ENCODE data around the gene GEN1. TPM values are rescaled to one million over a fixed set of nuclear protein-coding genes. Genes with fewer than 3 reads are reported as not detected.

GEN1 gene
- total RNA-seq, 2 experiments from 2014 or later, result 19.8 to 27.6 TPM

DNA sequence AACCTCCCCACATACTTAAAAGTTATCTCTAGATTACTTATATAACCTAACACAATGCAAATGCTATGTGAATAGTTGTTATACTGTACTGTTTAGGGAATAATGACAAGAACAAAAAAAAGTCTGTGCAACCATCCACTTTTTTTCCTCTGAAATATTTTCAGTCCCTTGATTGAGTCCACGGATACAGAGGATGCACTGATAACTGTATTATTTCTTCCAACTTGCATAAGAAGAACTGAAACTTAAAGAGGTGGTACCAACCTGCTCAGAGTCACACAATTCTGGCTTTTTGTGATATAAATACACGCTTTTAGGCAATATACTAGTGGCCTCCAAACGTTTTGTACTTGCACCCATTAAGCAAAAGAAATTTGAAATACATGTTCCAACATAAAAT lies 1.7 kb upstream of the GEN1 start:
- Mint-ChIP-seq H3K27ac (no peak overlapping the region), H3K4me3 (peak overlapping the region; percentile 97), H3K9me3 (no peaks in the 10 kb centered on the region), H3K27me3 (no peaks in the 10 kb centered on the region), H3K4me1 (ENCODE audit: low read depth) (peaks cover 32% of the 10 kb centered on the region), H3K36me3 (ENCODE audit: low read depth) (peaks cover 9% of the 10 kb centered on the region)
- TF ChIP-seq, protein P1, sequence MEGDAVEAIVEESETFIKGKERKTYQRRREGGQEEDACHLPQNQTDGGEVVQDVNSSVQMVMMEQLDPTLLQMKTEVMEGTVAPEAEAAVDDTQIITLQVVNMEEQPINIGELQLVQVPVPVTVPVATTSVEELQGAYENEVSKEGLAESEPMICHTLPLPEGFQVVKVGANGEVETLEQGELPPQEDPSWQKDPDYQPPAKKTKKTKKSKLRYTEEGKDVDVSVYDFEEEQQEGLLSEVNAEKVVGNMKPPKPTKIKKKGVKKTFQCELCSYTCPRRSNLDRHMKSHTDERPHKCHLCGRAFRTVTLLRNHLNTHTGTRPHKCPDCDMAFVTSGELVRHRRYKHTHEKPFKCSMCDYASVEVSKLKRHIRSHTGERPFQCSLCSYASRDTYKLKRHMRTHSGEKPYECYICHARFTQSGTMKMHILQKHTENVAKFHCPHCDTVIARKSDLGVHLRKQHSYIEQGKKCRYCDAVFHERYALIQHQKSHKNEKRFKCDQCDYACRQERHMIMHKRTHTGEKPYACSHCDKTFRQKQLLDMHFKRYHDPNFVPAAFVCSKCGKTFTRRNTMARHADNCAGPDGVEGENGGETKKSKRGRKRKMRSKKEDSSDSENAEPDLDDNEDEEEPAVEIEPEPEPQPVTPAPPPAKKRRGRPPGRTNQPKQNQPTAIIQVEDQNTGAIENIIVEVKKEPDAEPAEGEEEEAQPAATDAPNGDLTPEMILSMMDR (IDR thresholded peaks at IDR 0.05), result no peak
- intact Hi-C loops (cut with micrococcal nuclease), result no loop called here
- ChIA-PET CTCF (no interaction called here), POLR2A (no interaction called here)
- ATAC-seq, result no peak
- no peak for DNase-seq

DNA sequence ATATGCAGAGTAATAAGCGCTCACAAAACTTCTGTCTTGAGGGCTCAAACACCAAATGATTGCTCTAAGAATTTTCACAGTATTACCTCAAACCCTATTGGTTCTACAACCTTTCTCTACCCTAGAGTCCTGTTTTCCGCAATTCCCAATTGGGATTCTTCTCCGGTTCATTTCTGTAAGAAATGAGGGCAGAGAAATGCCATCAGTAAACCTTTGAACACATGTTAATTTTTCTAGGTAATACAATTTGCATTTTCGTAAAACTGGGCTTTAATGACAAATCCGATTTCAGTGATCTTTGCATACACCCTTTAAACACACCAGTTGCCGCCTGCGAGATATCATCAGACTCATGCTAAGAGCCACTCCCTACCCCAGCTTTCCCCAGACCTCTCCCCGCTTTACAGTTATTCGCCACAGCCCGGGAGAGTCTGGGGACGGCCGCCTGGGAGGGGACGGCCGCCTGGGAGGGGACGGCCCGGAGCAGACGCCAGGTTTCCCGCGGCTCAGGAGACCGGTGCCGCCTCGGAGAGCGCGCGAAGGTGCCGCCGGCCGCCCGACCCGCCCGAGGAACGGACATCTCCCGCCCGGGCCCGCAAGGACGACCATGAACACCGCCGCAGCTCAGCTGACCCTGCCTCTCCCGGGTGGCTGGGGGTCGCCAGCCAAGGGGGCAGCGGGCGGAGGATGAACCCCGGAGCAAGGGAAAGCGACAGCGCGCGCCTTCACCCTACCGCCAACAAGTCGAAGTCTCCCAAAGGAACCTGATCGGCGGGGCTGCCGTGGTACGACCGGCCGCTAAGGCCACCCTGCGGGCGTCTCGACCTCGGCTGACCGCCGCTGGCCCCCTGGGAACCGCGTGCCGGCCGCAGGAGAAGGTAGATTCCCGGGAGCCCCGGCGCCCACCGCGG lies 791 bp upstream of the GEN1 start:
- intact Hi-C loops (cut with micrococcal nuclease), result no loop called here
- H3K4me3 Mint-ChIP-seq, result peak overlapping the region; percentile 97
- ChIA-PET CTCF (interaction anchor here (0.6 to 1.1 kb wide), 2 partner anchors 22 to 80 kb away, joined by 3 read pairs; no protein-coding TSS in a partner anchor), POLR2A (interaction anchor here (0.6 to 0.7 kb wide), 2 partner anchors 32 to 55 kb away, joined by 3 to 4 read pairs; no protein-coding TSS in a partner anchor)
- H3K9me3 Mint-ChIP-seq, result no peaks in the 10 kb centered on the region
- H3K27me3 Mint-ChIP-seq, result no peaks in the 10 kb centered on the region
- TF ChIP-seq, protein P1 (IDR thresholded peaks at IDR 0.05), result no peak
- DNase-seq (peak; percentile 48), ATAC-seq (peak; percentile 40)
- H3K36me3 Mint-ChIP-seq (ENCODE audit: low read depth), result peaks cover 9% of the 10 kb centered on the region
- H3K4me1 Mint-ChIP-seq (ENCODE audit: low read depth), result peaks cover 26% of the 10 kb centered on the region
- peak overlapping the region; percentile 74 for H3K27ac Mint-ChIP-seq

DNA sequence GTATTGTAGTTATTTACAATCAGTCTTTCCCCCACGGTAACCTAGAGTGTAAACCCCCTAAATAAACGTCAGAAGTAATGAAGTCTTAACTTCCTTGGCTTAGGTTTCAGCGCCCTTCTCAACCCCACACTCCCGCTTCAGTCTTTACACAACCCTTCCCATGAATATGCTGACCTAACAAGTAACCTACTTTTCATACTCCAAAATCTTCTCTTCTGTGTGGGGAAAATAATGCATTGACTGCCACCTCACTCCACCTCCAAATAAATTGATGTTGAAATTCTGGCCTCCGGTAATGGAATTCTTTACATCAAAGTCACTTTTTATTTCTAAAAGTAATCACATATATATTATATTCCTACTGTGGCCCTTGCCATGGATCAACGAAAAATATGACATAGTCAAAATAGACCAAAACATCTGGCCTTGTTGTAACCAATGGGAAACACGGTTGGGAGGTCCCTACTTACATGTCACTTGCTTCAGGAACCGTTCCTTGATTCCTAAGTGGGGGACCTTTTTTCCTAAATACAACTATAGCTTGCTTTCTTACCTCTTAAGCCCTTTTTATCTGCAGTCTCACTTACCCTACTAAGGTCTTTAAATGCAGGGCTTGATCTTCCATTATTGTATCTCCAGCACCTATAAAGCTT lies 961 bp downstream of the GEN1 start:
- Mint-ChIP-seq H3K9me3 (no peaks in the 10 kb centered on the region), H3K4me1 (ENCODE audit: low read depth) (peaks cover 28% of the 10 kb centered on the region), H3K36me3 (ENCODE audit: low read depth) (peaks cover 9% of the 10 kb centered on the region), H3K27me3 (no peaks in the 10 kb centered on the region), H3K27ac (peak overlapping the region; percentile 97), H3K4me3 (peak overlapping the region; percentile 97)
- ChIA-PET CTCF (interaction anchor here (1.1 to 1.2 kb wide), 2 partner anchors 35 to 76 kb away, joined by 3 to 4 read pairs; no protein-coding TSS in a partner anchor), POLR2A (no interaction called here)
- intact Hi-C loops (cut with micrococcal nuclease), result no loop called here
- TF ChIP-seq, protein P1 (IDR thresholded peaks at IDR 0.05), result no peak
- ATAC-seq (no peak), DNase-seq (no peak)

DNA sequence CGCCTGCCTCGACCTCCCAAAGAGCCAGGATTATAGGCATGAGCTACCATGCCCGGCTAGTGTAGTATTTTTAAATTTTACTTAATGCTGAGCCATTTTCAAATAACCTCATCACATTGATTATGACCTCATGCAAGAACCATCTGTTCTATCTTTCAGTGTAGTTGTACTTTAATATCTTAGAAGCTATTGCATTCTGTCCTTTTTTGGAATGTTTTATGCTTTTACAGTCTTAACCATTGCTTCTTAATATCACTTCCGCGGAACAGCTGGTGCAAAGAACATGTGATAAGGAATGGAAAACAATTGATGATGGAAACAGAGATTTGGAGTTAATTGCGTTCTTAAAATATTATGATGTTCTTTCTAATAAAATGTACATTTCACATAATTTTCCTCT lies 2.7 kb downstream of the GEN1 start:
- CTCF ChIA-PET, result no interaction called here
- H3K4me3 Mint-ChIP-seq, result no peak overlapping the region
- POLR2A ChIA-PET, result no interaction called here
- ATAC-seq (no peak), DNase-seq (no peak)
- no peaks in the 10 kb centered on the region for H3K9me3 Mint-ChIP-seq
- no peak overlapping the region for H3K27ac Mint-ChIP-seq
- peaks cover 18% of the 10 kb centered on the region for H3K4me1 Mint-ChIP-seq (ENCODE audit: low read depth)
- peaks cover 12% of the 10 kb centered on the region for H3K36me3 Mint-ChIP-seq (ENCODE audit: low read depth)
- no peaks in the 10 kb centered on the region for H3K27me3 Mint-ChIP-seq
- intact Hi-C loops (cut with micrococcal nuclease), result no loop called here
- TF ChIP-seq, protein P1 (IDR thresholded peaks at IDR 0.05), result no peak

DNA sequence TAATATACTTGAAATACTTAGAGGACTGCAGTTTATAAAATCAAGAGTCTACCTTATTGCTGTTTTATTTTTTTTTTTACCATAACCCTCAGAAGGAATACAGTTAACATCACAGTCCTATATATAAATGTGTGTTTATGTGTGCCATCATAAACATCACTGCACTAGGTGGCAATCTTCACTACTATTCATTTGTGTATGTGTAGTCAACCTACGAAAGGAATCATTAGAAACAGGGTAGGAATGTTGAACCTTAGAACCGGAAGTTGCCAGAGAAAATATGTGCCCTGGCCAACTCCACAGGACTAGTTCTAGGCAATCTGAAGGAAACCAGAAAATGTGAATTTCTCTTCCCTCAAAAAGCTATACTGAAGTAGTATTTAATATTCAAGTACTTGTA lies 3.4 kb downstream of the GEN1 start:
- no peak overlapping the region for H3K4me3 Mint-ChIP-seq
- no peaks in the 10 kb centered on the region for H3K9me3 Mint-ChIP-seq
- no peak for ATAC-seq
- TF ChIP-seq, protein P1 (IDR thresholded peaks at IDR 0.05), result no peak
- H3K27me3 Mint-ChIP-seq, result no peaks in the 10 kb centered on the region
- DNase-seq, result no peak
- H3K36me3 Mint-ChIP-seq (ENCODE audit: low read depth), result peaks cover 10% of the 10 kb centered on the region
- POLR2A ChIA-PET, result no interaction called here
- peaks cover 12% of the 10 kb centered on the region for H3K4me1 Mint-ChIP-seq (ENCODE audit: low read depth)
- intact Hi-C loops (cut with micrococcal nuclease), result no loop called here
- CTCF ChIA-PET, result no interaction called here
- H3K27ac Mint-ChIP-seq, result no peak overlapping the region
